ENCODE data around the gene CSTA. TPM values are rescaled to one million over a fixed set of nuclear protein-coding genes. Genes with fewer than 3 reads are reported as not detected.

CSTA gene
- total and polyA plus RNA-seq, 2 donors from 2014 or later, result 0.80 to 4.6 TPM

DNA sequence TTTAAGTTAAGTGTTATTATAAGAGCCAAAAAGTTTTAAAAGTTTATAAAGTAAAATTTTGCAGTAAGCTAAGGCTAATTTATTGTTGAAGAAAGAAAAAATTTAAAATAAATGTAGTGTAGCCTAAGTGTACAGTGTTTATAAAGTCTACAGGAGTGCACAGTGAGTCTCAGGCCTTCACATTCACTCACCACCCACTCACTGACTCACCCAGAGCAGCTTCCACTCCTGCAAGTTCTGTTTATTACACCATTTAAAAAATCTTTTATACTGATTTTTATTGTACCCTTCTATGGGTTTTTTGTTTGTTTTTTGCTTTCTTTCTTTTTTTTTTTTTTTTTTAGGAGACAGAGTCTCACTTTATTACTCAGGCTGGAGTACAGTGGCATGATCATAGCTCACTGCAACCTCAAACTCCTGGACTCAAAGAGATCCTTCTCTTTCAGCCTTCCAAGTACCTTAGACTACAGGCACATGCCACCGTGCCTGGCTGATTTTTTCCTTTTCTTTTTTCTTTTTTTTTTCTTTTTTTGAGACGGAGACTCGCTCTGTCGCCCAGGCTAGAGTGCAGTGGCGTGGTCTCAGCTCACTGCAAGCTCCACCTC lies 25.9 kb downstream of the CSTA start:
- DNase-seq (no peak), FAIRE-seq (no peak)
- Histone ChIP-seq H3K4me3 (ENCODE audit: low read length in 3 of 3) (no peak overlapping the region), H3K27me3 (ENCODE audit: control insufficient read depth, insufficient read depth, low read length) (no peaks in the 10 kb centered on the region), H3K27ac (ENCODE audit: low read depth in 2 of 2, low read length in 2 of 2) (no peak overlapping the region), H3K9me3 (ENCODE audit: control insufficient read depth in 2 of 3, insufficient read depth in 1 of 3, low read length in 3 of 3) (no peaks in the 10 kb centered on the region), H3K9ac (ENCODE audit: low read length in 3 of 3) (no peak overlapping the region), H3K36me3 (ENCODE audit: control insufficient read depth in 2 of 3, insufficient read depth in 3 of 3, low read length in 3 of 3) (no peaks in the 10 kb centered on the region), H3K4me1 (ENCODE audit: control insufficient read depth in 2 of 3, insufficient read depth in 2 of 3, low read depth in 1 of 3, low read length in 3 of 3) (no peaks in the 10 kb centered on the region)
- intact Hi-C loops (cut with DNase I), result no loop called here
- TF ChIP-seq CTCF (IDR thresholded peaks at IDR 0.05; ENCODE audit: borderline replicate concordance, extremely low read depth, insufficient read depth), result no peak

DNA sequence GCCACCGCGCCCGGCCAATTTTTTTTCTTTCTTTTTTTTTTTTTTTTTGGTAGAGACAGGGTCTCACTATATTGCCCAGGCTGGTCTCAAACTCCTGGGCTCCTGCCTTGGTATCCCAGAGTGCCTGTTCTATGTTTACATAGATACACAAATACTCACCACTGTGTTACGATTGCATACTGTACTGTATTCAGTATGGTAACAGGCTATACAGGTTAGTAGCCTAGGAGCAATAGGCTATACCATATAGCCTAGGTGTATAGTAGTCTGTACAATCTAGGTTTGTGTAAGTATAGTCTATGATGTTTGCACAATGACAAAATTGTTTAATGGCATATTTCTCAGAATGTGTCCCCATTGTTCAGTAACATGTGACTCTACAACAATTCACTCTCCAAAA lies 26.6 kb downstream of the CSTA start:
- Histone ChIP-seq H3K9me3 (ENCODE audit: control insufficient read depth in 2 of 3, insufficient read depth in 1 of 3, low read length in 3 of 3) (no peaks in the 10 kb centered on the region), H3K36me3 (ENCODE audit: control insufficient read depth in 2 of 3, insufficient read depth in 3 of 3, low read length in 3 of 3) (no peaks in the 10 kb centered on the region), H3K4me3 (ENCODE audit: low read length in 3 of 3) (no peak overlapping the region), H3K27me3 (ENCODE audit: control insufficient read depth, insufficient read depth, low read length) (no peaks in the 10 kb centered on the region), H3K9ac (ENCODE audit: low read length in 3 of 3) (no peak overlapping the region), H3K4me1 (ENCODE audit: control insufficient read depth in 2 of 3, insufficient read depth in 2 of 3, low read depth in 1 of 3, low read length in 3 of 3) (no peaks in the 10 kb centered on the region), H3K27ac (ENCODE audit: low read depth in 2 of 2, low read length in 2 of 2) (no peak overlapping the region)
- TF ChIP-seq CTCF (IDR thresholded peaks at IDR 0.05; ENCODE audit: borderline replicate concordance, extremely low read depth, insufficient read depth), result no peak
- FAIRE-seq (no peak), DNase-seq (no peak)
- intact Hi-C loops (cut with DNase I), result no loop called here

DNA sequence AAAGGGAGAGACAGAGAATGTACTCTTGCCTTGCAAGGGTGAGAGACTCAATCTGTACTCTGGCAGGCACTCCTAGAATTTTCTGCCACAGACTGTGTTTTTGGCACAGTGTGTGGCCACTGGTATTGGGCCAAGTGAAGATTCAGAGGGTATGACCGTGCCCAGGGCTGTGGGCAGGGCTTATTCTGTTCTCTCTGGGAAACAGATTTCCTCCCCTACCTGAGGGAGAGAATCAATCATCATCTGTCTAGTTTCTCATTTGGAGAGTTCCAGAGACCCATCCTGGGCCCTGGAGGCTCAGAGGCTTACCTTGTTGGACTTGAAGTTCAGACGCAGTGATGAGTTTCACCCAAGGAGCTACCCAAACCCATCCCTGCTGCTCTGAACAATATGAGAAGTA lies 28.2 kb downstream of the CSTA start:
- TF ChIP-seq CTCF (IDR thresholded peaks at IDR 0.05; ENCODE audit: borderline replicate concordance, extremely low read depth, insufficient read depth), result no peak
- Histone ChIP-seq H3K4me1 (ENCODE audit: control insufficient read depth in 2 of 3, insufficient read depth in 2 of 3, low read depth in 1 of 3, low read length in 3 of 3) (no peaks in the 10 kb centered on the region), H3K27ac (ENCODE audit: low read depth in 2 of 2, low read length in 2 of 2) (no peak overlapping the region), H3K4me3 (ENCODE audit: low read length in 3 of 3) (no peak overlapping the region), H3K9me3 (ENCODE audit: control insufficient read depth in 2 of 3, insufficient read depth in 1 of 3, low read length in 3 of 3) (no peaks in the 10 kb centered on the region), H3K9ac (ENCODE audit: low read length in 3 of 3) (no peak overlapping the region), H3K36me3 (ENCODE audit: control insufficient read depth in 2 of 3, insufficient read depth in 3 of 3, low read length in 3 of 3) (peaks cover 0 to 3% (median 0%) of the 10 kb centered on the region in 3 donors), H3K27me3 (ENCODE audit: control insufficient read depth, insufficient read depth, low read length) (no peaks in the 10 kb centered on the region)
- intact Hi-C loops (cut with DNase I), result no loop called here
- DNase-seq (no peak), FAIRE-seq (no peak)

DNA sequence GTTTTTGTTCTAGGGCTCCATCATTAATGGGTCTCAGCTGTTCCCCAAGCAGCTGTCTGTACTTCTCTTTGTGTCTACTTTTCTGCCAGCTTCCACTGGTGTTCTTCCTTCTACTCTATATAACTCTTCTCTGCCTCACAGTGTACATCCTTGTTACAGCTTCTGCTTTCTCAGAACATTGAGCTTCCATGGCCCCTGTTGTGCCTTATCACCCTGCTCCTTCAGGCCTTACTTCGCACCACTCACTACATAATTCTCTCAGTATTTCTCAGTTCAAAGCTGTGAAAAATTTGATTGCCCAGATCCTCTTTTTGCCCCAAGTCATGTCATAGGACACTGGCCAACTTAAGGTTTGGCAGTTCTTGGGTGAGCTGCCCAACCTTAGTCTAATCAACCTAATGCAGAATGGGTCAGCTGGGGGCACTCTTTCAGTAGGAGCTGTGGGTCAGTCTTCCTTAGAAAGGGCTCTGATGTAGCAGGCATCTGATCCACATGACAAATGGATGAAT lies 28.9 kb downstream of the CSTA start:
- no peaks in the 10 kb centered on the region for H3K27me3 ChIP-seq (ENCODE audit: control insufficient read depth, insufficient read depth, low read length)
- intact Hi-C loops (cut with DNase I), result no loop called here
- FAIRE-seq (no peak), DNase-seq (no peak)
- TF ChIP-seq CTCF (IDR thresholded peaks at IDR 0.05; ENCODE audit: borderline replicate concordance, extremely low read depth, insufficient read depth), result no peak
- no peak overlapping the region for H3K9ac ChIP-seq (ENCODE audit: low read length in 3 of 3)
- H3K36me3 ChIP-seq (ENCODE audit: control insufficient read depth in 2 of 3, insufficient read depth in 3 of 3, low read length in 3 of 3), result peaks cover 0 to 5% (median 3%) of the 10 kb centered on the region in 3 donors
- H3K4me1 ChIP-seq (ENCODE audit: control insufficient read depth in 2 of 3, insufficient read depth in 2 of 3, low read depth in 1 of 3, low read length in 3 of 3), result no peaks in the 10 kb centered on the region
- no peaks in the 10 kb centered on the region for H3K9me3 ChIP-seq (ENCODE audit: control insufficient read depth in 2 of 3, insufficient read depth in 1 of 3, low read length in 3 of 3)
- H3K27ac ChIP-seq (ENCODE audit: low read depth in 2 of 2, low read length in 2 of 2), result no peak overlapping the region
- H3K4me3 ChIP-seq (ENCODE audit: low read length in 3 of 3), result no peak overlapping the region

Data from kidney (tissue), 14 donors.